GM12891 (cell line): Measurements from ENCODE around the gene CEBPG.

Source experiments
- DNase-seq: peaks from one replicate; pipeline ENCODE4 v3.0.0; 2011; ENCODE audit warnings: low spot score; ENCODE audit not compliant: insufficient read length
- FAIRE-seq: peaks from 2 replicates; lab custom pipeline; 2011; peaks lifted over from hg19 to GRCh38; lab: Jason Lieb, UNC
- PAX5 ChIP-seq: IDR thresholded peaks from 2 replicates; pipeline ENCODE4 v1.6.1; 2011; ENCODE audit warnings: low read length, moderate library complexity, mild to moderate bottlenecking; ENCODE audit not compliant: insufficient read depth, severe bottlenecking
- POLR2A ChIP-seq: IDR thresholded peaks from 2 replicates; pipeline ENCODE4 v1.6.1; 2011; ENCODE audit warnings: low read depth, low read length, control low read depth
- POLR2AphosphoS5 ChIP-seq: IDR thresholded peaks from 2 replicates; pipeline ENCODE4 v1.6.1; 2011; ENCODE audit warnings: low read depth, low read length, control low read depth
- POU2F2 ChIP-seq: IDR thresholded peaks from 2 replicates; pipeline ENCODE4 v1.6.1; 2011; ENCODE audit warnings: low read depth, mild to moderate bottlenecking, control low read depth, low read length, moderate library complexity
- SPI1 ChIP-seq: IDR thresholded peaks from 2 replicates; pipeline ENCODE4 v1.6.1; 2011; ENCODE audit warnings: low read depth, low read length, control low read depth
- TAF1 ChIP-seq: IDR thresholded peaks from 2 replicates; pipeline ENCODE4 v1.6.1; 2011; ENCODE audit warnings: low read depth, low read length, control low read depth

CEBPG gene

GRCh38 chr19:33387351-33388230 lies 14.1 kb downstream of the CEBPG start:
- FAIRE-seq (no peak), DNase-seq (no peak)
- no peak for TF ChIP-seq POLR2AphosphoS5
- no peak for TF ChIP-seq POLR2A
- TF ChIP-seq TAF1 = no peak
- TF ChIP-seq POU2F2 = no peak
- TF ChIP-seq SPI1 = no peak
- TF ChIP-seq PAX5 = no peak

- DNase-seq = peak; percentile 17
- TF ChIP-seq TAF1 = no peak
- no peak for TF ChIP-seq POU2F2
- no peak for TF ChIP-seq POLR2A
- TF ChIP-seq PAX5 = no peak
- TF ChIP-seq POLR2AphosphoS5 = no peak
- no peak for TF ChIP-seq SPI1
- FAIRE-seq = no peak
Observed at GRCh38 chr19:33388231-33388724, 14.8 kb downstream of the CEBPG start.

GRCh38 chr19:33388725-33389420 lies 15.4 kb downstream of the CEBPG start:
- no peak for FAIRE-seq
- TF ChIP-seq POU2F2 = no peak

GRCh38 chr19:33389421-33390100 lies 16.1 kb downstream of the CEBPG start:
- DNase-seq (peak; percentile 15), FAIRE-seq (no peak)
- TF ChIP-seq PAX5 (no peak), SPI1 (no peak), POU2F2 (no peak), TAF1 (no peak), POLR2AphosphoS5 (no peak), POLR2A (no peak)

More at GRCh38 chr19:33388725-33389420, 15.4 kb downstream of the CEBPG start:
- DNase-seq = peak; percentile 12

- DNase-seq = no peak
- TF ChIP-seq PAX5 = no peak
- TF ChIP-seq SPI1 = no peak
- TF ChIP-seq POLR2A = no peak
- no peak for TF ChIP-seq POU2F2
- no peak for TF ChIP-seq POLR2AphosphoS5
- FAIRE-seq = no peak
Observed at GRCh38 chr19:33390101-33390907, 16.8 kb downstream of the CEBPG start.

- DNase-seq (peak; percentile 12), FAIRE-seq (no peak)
- TF ChIP-seq POLR2A (no peak), POU2F2 (no peak), PAX5 (no peak), TAF1 (no peak), SPI1 (no peak), POLR2AphosphoS5 (no peak)
Observed at GRCh38 chr19:33390908-33391630, 17.6 kb downstream of the CEBPG start.

- DNase-seq (no peak), FAIRE-seq (no peak)
- TF ChIP-seq POLR2A (no peak), POU2F2 (no peak), PAX5 (no peak), POLR2AphosphoS5 (no peak), TAF1 (no peak), SPI1 (no peak)
Observed at GRCh38 chr19:33391631-33392249, 18.2 kb downstream of the CEBPG start.

GRCh38 chr19:33392341-33393285 lies 19.1 kb downstream of the CEBPG start:
- FAIRE-seq = no peak
- no peak for TF ChIP-seq SPI1
- no peak for TF ChIP-seq POU2F2
- no peak for TF ChIP-seq TAF1
- TF ChIP-seq POLR2AphosphoS5 = no peak
- TF ChIP-seq PAX5 = no peak
- no peak for TF ChIP-seq POLR2A
- peak; percentile 19 for DNase-seq
